NCI-H2196 treated with DMSO at 0.1 percent for 48 hours (cell line): Measurements from ENCODE around the gene ATG13.
A peak's percentile ranks its signal among the peaks of the same experiment; 100 is the strongest.
"Not testable (repeated sequence)": the region's sequence is repeated elsewhere in the genome, so short reads cannot be mapped to it uniquely, and the experiment has no call there.

Source experiments
- DNase-seq: peaks from one replicate; lab custom pipeline; 2025; ENCODE audit not compliant: unreplicated experiment; lab: John Stamatoyannopoulos, UW

ATG13 gene

GRCh38 chr11:46617134-46617971 lies at the start of gene ATG13, which contains the start of gene HARBI1:
ATG13 (plus strand) TSS chr11:46617553; CDS start chr11:46644292, 26,739 bp downstream.
HARBI1 (minus strand) TSS chr11:46617227; CDS start chr11:46616237, 990 bp downstream.
- peak; percentile 74 for DNase-seq

GRCh38 chr11:46570790-46571398 lies 46.5 kb upstream of the ATG13 start:
- no peak for DNase-seq

- no peak for DNase-seq
Observed at GRCh38 chr11:46574656-46575055, 42.7 kb upstream of the ATG13 start.

- no peak for DNase-seq
Observed at GRCh38 chr11:46577058-46577457, 40.3 kb upstream of the ATG13 start.

GRCh38 chr11:46582588-46582987 lies 34.8 kb upstream of the ATG13 start:
- DNase-seq = no peak

- not testable (repeated sequence) for DNase-seq
Observed at GRCh38 chr11:46583513-46583912, 33.8 kb upstream of the ATG13 start.

GRCh38 chr11:46588131-46588530 lies 29.2 kb upstream of the ATG13 start:
- DNase-seq = no peak

GRCh38 chr11:46588915-46589314 lies 28.4 kb upstream of the ATG13 start:
- DNase-seq = no peak

- no peak for DNase-seq
Observed at GRCh38 chr11:46590740-46591605, 26.4 kb upstream of the ATG13 start.

GRCh38 chr11:46593550-46594373 lies 23.6 kb upstream of the ATG13 start, which contains the start of gene AMBRA1:
AMBRA1 (minus strand) TSS chr11:46594023; CDS start chr11:46548380, 45,643 bp downstream.
- peak; percentile 94 for DNase-seq

- no peak for DNase-seq
Observed at GRCh38 chr11:46594374-46594700, 23.0 kb upstream of the ATG13 start.

- DNase-seq = no peak
Observed at GRCh38 chr11:46594785-46595184, 22.6 kb upstream of the ATG13 start.

GRCh38 chr11:46597155-46597554 lies 20.2 kb upstream of the ATG13 start:
- no peak for DNase-seq

- DNase-seq = no peak
Observed at GRCh38 chr11:46597609-46598219, 19.6 kb upstream of the ATG13 start.

GRCh38 chr11:46599340-46600193 lies 17.8 kb upstream of the ATG13 start:
- DNase-seq = no peak

- DNase-seq = no peak
Observed at GRCh38 chr11:46600194-46600960, 17.0 kb upstream of the ATG13 start.

GRCh38 chr11:46601129-46601528 lies 16.2 kb upstream of the ATG13 start:
- DNase-seq = no peak

- DNase-seq = no peak
Observed at GRCh38 chr11:46603704-46604308, 13.5 kb upstream of the ATG13 start.
